ENCODE measurements around the gene SLC7A1. TPM values are rescaled to one million over a fixed set of nuclear protein-coding genes. Genes with fewer than 3 reads are reported as not detected.

SLC7A1 gene
- total RNA-seq, 1 donor from 2014 or later = 115 TPM

DNA sequence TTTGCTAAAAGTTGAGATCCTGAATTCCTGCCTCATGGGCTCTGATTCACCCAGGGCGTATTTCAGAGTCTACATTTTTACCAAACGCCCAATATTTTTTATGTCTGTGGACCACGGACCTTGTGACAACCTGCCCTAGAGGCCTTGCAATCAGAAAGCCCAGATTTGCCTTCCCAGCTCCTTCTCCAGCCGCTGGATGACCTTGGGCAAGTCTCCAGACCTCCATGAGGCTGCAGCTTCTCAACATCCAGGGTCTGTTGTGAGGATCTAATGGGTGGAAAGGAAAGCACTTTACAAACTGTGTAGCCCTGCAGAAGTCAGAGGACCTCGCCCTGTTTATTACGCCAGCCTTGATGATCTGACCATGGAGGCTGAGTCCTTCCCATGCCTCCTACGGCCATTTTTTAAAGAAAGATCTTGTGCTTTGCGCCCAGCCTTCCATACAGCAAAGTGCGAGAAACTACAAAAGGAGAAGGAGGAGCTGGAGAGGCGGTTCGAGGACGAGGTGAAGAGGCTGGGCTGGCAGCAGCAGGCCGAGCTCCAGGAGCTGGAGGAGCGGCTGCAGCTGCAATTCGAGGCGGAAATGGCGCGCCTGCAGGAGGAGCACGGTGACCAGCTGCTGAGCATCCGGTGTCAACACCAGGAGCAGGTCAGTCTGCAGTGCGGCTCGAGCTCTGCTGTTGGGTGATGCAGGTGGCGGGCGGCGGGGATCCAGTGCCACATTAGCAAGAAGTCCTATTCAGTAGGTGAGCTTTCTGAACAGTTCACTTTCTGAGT is 115.6 kb downstream of the SLC7A1 start:
- H2AFZ ChIP-seq (ENCODE audit: low read depth, low read length) = no peak overlapping the region
- H3K9me3 Mint-ChIP-seq (ENCODE audit: unreplicated experiment) = no peaks in the 10 kb centered on the region
- H3K27me3 ChIP-seq (ENCODE audit: insufficient read depth, low read length) = peaks cover 31% of the 10 kb centered on the region

DNA sequence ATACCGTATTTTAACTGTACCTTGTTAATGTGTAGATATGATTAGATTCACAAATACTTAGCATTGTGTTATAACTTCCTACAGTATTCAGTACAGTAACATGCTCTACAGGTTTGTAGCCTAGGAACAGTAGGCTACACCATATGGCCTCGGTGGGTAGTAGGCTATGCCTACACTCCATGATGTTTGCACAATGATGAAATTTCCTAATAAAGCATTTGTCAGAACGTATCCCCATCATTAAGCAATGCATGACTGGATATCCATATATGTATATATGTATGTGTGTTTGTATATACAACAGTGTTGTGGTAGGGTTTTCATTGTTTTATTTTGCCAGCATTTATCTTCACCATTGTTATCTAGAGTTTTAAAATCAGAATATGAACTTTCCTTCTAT is 119.4 kb downstream of the SLC7A1 start:
- H3K36me3 ChIP-seq (ENCODE audit: insufficient read depth, low read length) = no peaks in the 10 kb centered on the region
- no peak overlapping the region for H3K4me3 ChIP-seq (ENCODE audit: insufficient read depth, low read depth, low read length)
- H3K9me3 Mint-ChIP-seq (ENCODE audit: unreplicated experiment) = no peaks in the 10 kb centered on the region
- H3K27ac ChIP-seq (ENCODE audit: low read depth, low read length) = no peak overlapping the region
- no peak overlapping the region for H3K4me2 ChIP-seq (ENCODE audit: low read length)
- H3K9me3 ChIP-seq (ENCODE audit: insufficient read depth, low read depth, low read length) = no peaks in the 10 kb centered on the region
- TF ChIP-seq, protein P1, sequence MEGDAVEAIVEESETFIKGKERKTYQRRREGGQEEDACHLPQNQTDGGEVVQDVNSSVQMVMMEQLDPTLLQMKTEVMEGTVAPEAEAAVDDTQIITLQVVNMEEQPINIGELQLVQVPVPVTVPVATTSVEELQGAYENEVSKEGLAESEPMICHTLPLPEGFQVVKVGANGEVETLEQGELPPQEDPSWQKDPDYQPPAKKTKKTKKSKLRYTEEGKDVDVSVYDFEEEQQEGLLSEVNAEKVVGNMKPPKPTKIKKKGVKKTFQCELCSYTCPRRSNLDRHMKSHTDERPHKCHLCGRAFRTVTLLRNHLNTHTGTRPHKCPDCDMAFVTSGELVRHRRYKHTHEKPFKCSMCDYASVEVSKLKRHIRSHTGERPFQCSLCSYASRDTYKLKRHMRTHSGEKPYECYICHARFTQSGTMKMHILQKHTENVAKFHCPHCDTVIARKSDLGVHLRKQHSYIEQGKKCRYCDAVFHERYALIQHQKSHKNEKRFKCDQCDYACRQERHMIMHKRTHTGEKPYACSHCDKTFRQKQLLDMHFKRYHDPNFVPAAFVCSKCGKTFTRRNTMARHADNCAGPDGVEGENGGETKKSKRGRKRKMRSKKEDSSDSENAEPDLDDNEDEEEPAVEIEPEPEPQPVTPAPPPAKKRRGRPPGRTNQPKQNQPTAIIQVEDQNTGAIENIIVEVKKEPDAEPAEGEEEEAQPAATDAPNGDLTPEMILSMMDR (IDR thresholded peaks at IDR 0.05; ENCODE audit: insufficient read depth, low read depth, low read length) = no peak
- TF ChIP-seq EZH2 (IDR thresholded peaks at IDR 0.05; ENCODE audit: insufficient read depth, low read length) = no peak
- peaks cover 23% of the 10 kb centered on the region for H3K27me3 Mint-ChIP-seq (ENCODE audit: low read depth, unreplicated experiment)
- no peaks in the 10 kb centered on the region for H3K4me1 ChIP-seq (ENCODE audit: insufficient read depth, low read length)
- no peak overlapping the region for H3K9ac ChIP-seq (ENCODE audit: low read length)
- no peak overlapping the region for H3K27ac Mint-ChIP-seq (ENCODE audit: unreplicated experiment)
- no peaks in the 10 kb centered on the region for H3K79me2 ChIP-seq (ENCODE audit: insufficient read depth, low read length)
- H3K4me3 Mint-ChIP-seq (ENCODE audit: unreplicated experiment) = no peak overlapping the region
- H3K4me1 Mint-ChIP-seq (ENCODE audit: low read depth, unreplicated experiment) = no peaks in the 10 kb centered on the region
- peaks cover 11% of the 10 kb centered on the region for H3K27me3 ChIP-seq (ENCODE audit: insufficient read depth, low read length)
- DNase-seq (ENCODE audit: low read depth) (no peak), FAIRE-seq (no peak)
- no peaks in the 10 kb centered on the region for H4K20me1 ChIP-seq (ENCODE audit: insufficient read depth, low read length)
- no peak overlapping the region for H2AFZ ChIP-seq (ENCODE audit: low read depth, low read length)
- no peaks in the 10 kb centered on the region for H3K36me3 Mint-ChIP-seq (ENCODE audit: low read depth, unreplicated experiment)

More for the DNA sequence above, 115.6 kb downstream of the SLC7A1 start:
- no peaks in the 10 kb centered on the region for H3K4me1 ChIP-seq (ENCODE audit: insufficient read depth, low read length)
- no peaks in the 10 kb centered on the region for H4K20me1 ChIP-seq (ENCODE audit: insufficient read depth, low read length)
- H3K36me3 ChIP-seq (ENCODE audit: insufficient read depth, low read length) = no peaks in the 10 kb centered on the region
- H3K9me3 ChIP-seq (ENCODE audit: insufficient read depth, low read depth, low read length) = no peaks in the 10 kb centered on the region
- H3K4me3 ChIP-seq (ENCODE audit: insufficient read depth, low read depth, low read length) = no peak overlapping the region
- FAIRE-seq = no peak
- H3K27ac Mint-ChIP-seq (ENCODE audit: unreplicated experiment) = peak overlapping the region; percentile 28
- no peak for DNase-seq (ENCODE audit: low read depth)
- TF ChIP-seq EZH2 (IDR thresholded peaks at IDR 0.05; ENCODE audit: insufficient read depth, low read length) = no peak
- TF ChIP-seq, protein P1 (IDR thresholded peaks at IDR 0.05; ENCODE audit: insufficient read depth, low read depth, low read length) = no peak
- no peaks in the 10 kb centered on the region for H3K36me3 Mint-ChIP-seq (ENCODE audit: low read depth, unreplicated experiment)
- H3K4me1 Mint-ChIP-seq (ENCODE audit: low read depth, unreplicated experiment) = no peaks in the 10 kb centered on the region
- no peak overlapping the region for H3K27ac ChIP-seq (ENCODE audit: low read depth, low read length)
- H3K79me2 ChIP-seq (ENCODE audit: insufficient read depth, low read length) = no peaks in the 10 kb centered on the region
- peaks cover 34% of the 10 kb centered on the region for H3K27me3 Mint-ChIP-seq (ENCODE audit: low read depth, unreplicated experiment)
- H3K4me3 Mint-ChIP-seq (ENCODE audit: unreplicated experiment) = no peak overlapping the region
- no peak overlapping the region for H3K9ac ChIP-seq (ENCODE audit: low read length)
- no peak overlapping the region for H3K4me2 ChIP-seq (ENCODE audit: low read length)

DNA sequence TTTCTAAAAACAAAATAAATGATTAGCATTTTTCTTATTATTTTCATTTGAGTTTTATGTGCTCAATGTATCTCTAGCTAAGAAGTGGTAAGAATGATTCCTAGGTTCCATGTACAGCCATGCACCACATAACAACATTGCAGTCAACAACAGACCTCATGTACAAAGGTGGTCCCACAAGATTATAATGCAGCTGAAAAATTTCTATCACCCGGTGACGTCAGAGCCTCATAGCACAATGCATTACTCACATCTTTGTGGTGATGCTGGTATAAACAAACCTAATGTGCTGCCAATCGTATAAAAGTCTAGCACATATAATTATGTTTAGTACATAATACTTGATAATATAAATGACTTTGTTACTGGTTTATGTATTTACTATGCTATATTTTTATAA is 120.5 kb downstream of the SLC7A1 start:
- Mint-ChIP-seq H3K36me3 (ENCODE audit: low read depth, unreplicated experiment) (no peaks in the 10 kb centered on the region), H3K4me1 (ENCODE audit: low read depth, unreplicated experiment) (no peaks in the 10 kb centered on the region), H3K4me3 (ENCODE audit: unreplicated experiment) (no peak overlapping the region), H3K27me3 (ENCODE audit: low read depth, unreplicated experiment) (peaks cover 19% of the 10 kb centered on the region), H3K9me3 (ENCODE audit: unreplicated experiment) (no peaks in the 10 kb centered on the region), H3K27ac (ENCODE audit: unreplicated experiment) (no peak overlapping the region)
- TF ChIP-seq, protein P1 (IDR thresholded peaks at IDR 0.05; ENCODE audit: insufficient read depth, low read depth, low read length) = no peak
- no peak for TF ChIP-seq EZH2 (IDR thresholded peaks at IDR 0.05; ENCODE audit: insufficient read depth, low read length)
- no peak overlapping the region for H3K9ac ChIP-seq (ENCODE audit: low read length)
- no peak overlapping the region for H3K27ac ChIP-seq (ENCODE audit: low read depth, low read length)
- H2AFZ ChIP-seq (ENCODE audit: low read depth, low read length) = no peak overlapping the region
- H3K4me1 ChIP-seq (ENCODE audit: insufficient read depth, low read length) = no peaks in the 10 kb centered on the region
- FAIRE-seq (no peak), DNase-seq (ENCODE audit: low read depth) (peak; percentile 94)
- H4K20me1 ChIP-seq (ENCODE audit: insufficient read depth, low read length) = no peaks in the 10 kb centered on the region
- no peaks in the 10 kb centered on the region for H3K79me2 ChIP-seq (ENCODE audit: insufficient read depth, low read length)
- no peak overlapping the region for H3K4me3 ChIP-seq (ENCODE audit: insufficient read depth, low read depth, low read length)
- H3K27me3 ChIP-seq (ENCODE audit: insufficient read depth, low read length) = peaks cover 3% of the 10 kb centered on the region
- H3K4me2 ChIP-seq (ENCODE audit: low read length) = no peak overlapping the region
- H3K9me3 ChIP-seq (ENCODE audit: insufficient read depth, low read depth, low read length) = no peaks in the 10 kb centered on the region
- H3K36me3 ChIP-seq (ENCODE audit: insufficient read depth, low read length) = no peaks in the 10 kb centered on the region
